Measurements from ENCODE around the gene SLC12A5. TPM values are rescaled to one million over a fixed set of nuclear protein-coding genes. Genes with fewer than 3 reads are reported as not detected.

SLC12A5 gene
- total RNA-seq, 1 donor from 2014 or later, result 1.2 TPM

DNA sequence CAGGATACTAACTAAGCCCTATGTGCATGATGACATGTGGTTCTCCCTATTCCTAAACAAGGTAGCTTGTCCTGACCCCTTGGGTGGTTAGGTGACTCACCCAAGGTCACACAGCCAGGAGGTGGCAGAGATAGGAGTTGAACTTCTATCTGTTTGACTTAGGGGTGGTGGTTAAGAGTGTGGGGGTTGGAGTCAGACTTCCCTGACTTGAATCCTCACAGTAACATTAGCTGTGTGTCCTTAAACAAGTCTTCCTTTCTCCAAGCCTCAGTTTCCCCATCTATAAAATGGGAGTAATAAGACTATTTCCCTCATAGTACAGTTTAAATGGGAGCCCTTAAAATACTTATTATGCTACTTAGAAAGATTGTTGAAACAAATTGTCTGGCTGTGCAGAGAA is 21.9 kb downstream of the SLC12A5 start:
- Histone ChIP-seq H3K27me3 (ENCODE audit: low read depth) (peaks cover 17% of the 10 kb centered on the region), H3K4me1 (no peaks in the 10 kb centered on the region), H3K9me3 (no peaks in the 10 kb centered on the region), H3K36me3 (no peaks in the 10 kb centered on the region), H3K4me3 (no peak overlapping the region), H3K27ac (no peak overlapping the region)
- intact Hi-C loops (cut with DNase I), result no loop called here
- DNase-seq (no peak), ATAC-seq (no peak)
- TF ChIP-seq, protein P1, sequence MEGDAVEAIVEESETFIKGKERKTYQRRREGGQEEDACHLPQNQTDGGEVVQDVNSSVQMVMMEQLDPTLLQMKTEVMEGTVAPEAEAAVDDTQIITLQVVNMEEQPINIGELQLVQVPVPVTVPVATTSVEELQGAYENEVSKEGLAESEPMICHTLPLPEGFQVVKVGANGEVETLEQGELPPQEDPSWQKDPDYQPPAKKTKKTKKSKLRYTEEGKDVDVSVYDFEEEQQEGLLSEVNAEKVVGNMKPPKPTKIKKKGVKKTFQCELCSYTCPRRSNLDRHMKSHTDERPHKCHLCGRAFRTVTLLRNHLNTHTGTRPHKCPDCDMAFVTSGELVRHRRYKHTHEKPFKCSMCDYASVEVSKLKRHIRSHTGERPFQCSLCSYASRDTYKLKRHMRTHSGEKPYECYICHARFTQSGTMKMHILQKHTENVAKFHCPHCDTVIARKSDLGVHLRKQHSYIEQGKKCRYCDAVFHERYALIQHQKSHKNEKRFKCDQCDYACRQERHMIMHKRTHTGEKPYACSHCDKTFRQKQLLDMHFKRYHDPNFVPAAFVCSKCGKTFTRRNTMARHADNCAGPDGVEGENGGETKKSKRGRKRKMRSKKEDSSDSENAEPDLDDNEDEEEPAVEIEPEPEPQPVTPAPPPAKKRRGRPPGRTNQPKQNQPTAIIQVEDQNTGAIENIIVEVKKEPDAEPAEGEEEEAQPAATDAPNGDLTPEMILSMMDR (IDR thresholded peaks at IDR 0.05), result no peak

DNA sequence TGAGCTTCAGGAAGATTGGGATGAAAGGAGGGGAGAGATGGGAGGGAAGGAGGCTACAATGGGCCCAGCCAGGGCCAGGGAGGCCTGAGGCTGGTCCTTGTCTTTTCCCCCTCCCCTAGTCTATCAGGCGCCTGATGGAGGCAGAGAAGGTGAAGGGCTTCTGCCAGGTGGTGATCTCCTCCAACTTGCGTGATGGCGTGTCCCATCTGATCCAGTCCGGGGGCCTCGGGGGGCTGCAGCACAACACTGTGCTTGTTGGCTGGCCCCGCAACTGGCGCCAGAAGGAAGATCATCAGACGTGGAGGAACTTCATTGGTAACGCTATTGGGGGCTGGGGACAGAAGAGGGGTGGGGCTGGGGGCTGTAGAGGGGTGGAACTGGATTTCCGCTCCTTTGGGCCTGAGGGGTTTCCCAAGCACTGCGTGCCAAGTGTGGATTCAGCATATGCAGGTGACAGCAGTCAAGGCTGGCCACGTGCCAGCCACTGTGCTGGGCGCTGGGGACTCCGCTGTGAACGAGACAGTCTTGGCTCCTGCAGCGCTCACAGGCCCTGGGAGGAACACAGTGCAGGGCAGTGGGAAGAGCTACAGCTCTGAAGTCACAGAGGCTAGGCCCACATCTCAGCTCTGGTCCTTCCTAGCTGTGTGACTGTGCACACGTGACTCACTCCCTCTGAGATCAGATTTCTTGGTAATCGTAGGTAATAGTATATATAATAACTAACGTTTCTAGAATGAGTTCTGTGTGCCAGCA is 22.7 kb downstream of the SLC12A5 start:
- Histone ChIP-seq H3K9me3 (no peaks in the 10 kb centered on the region), H3K36me3 (no peaks in the 10 kb centered on the region), H3K4me3 (no peak overlapping the region), H3K4me1 (no peaks in the 10 kb centered on the region), H3K27ac (no peak overlapping the region), H3K27me3 (ENCODE audit: low read depth) (peaks cover 24% of the 10 kb centered on the region)
- TF ChIP-seq, protein P1 (IDR thresholded peaks at IDR 0.05), result no peak
- intact Hi-C loops (cut with DNase I), result no loop called here
- no peak for ATAC-seq
- no peak for DNase-seq

DNA sequence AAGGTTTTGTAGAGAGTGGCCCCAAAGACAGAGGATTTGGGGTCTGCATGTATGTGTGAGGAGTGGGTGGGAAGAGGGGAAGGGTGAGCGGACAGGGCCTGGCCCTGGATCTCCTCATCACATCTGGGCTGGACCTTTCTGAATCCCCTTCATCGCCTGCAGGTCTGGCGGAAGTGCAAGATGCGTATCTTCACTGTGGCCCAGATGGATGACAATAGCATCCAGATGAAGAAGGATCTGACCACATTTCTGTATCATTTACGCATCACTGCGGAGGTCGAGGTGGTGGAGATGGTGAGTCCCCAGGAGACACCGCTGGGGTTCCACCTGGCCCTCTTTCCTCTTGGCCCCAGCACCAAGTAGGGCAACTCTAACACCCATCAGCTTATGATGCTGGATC is 24.4 kb downstream of the SLC12A5 start:
- Histone ChIP-seq H3K9me3 (no peaks in the 10 kb centered on the region), H3K27me3 (ENCODE audit: low read depth) (peaks cover 35% of the 10 kb centered on the region), H3K4me3 (no peak overlapping the region), H3K27ac (no peak overlapping the region), H3K36me3 (no peaks in the 10 kb centered on the region), H3K4me1 (peaks cover 15% of the 10 kb centered on the region)
- intact Hi-C loops (cut with DNase I), result no loop called here
- no peak for ATAC-seq
- TF ChIP-seq, protein P1 (IDR thresholded peaks at IDR 0.05), result no peak
- no peak for DNase-seq

DNA sequence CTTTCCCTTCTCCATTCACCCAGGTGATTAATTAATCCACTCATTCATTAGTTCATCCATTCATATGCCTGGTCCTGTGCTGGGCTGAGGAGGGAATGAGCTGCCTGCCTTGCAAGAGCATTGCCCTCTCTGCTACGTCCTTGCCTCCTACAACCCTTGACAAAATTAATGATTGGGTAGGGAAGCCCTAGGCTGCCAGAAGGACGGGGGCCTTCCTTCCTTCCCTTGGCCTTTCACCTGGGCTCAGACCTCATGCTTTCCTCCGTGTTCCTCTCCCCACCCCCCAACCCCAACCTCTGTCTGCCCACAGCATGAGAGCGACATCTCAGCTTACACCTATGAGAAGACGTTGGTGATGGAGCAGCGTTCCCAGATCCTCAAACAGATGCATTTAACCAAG is 25.6 kb downstream of the SLC12A5 start:
- Histone ChIP-seq H3K27me3 (ENCODE audit: low read depth) (peaks cover 39% of the 10 kb centered on the region), H3K9me3 (no peaks in the 10 kb centered on the region), H3K27ac (no peak overlapping the region), H3K4me3 (no peak overlapping the region), H3K4me1 (peaks cover 27% of the 10 kb centered on the region), H3K36me3 (no peaks in the 10 kb centered on the region)
- ATAC-seq, result no peak
- DNase-seq, result no peak
- intact Hi-C loops (cut with DNase I), result no loop called here
- TF ChIP-seq, protein P1 (IDR thresholded peaks at IDR 0.05), result no peak

DNA sequence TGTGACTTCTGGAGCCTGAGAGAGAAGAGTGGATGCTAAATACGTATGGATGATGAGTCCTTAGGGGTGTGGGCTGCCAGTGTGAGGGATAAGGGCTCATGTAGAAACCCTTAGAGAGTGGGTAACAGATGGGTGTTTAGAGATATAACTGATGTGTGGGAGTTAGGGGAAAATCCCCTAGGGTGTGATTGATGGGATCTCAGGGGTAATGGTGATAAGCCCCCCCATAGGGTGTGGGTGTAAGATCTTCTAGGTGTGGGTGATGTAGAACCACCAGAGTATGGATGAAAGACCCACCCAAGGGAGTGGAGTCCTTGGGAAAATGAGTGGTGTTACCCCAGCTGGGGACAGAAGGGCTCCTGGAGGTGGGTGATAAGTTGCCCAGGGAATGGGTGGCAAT is 26.3 kb downstream of the SLC12A5 start:
- DNase-seq, result no peak
- no peak overlapping the region for H3K4me3 ChIP-seq
- H3K27me3 ChIP-seq (ENCODE audit: low read depth), result peaks cover 35% of the 10 kb centered on the region
- no peaks in the 10 kb centered on the region for H3K9me3 ChIP-seq
- H3K36me3 ChIP-seq, result peaks cover 4% of the 10 kb centered on the region
- TF ChIP-seq, protein P1 (IDR thresholded peaks at IDR 0.05), result no peak
- no peak for ATAC-seq
- peaks cover 34% of the 10 kb centered on the region for H3K4me1 ChIP-seq
- no peak overlapping the region for H3K27ac ChIP-seq
- intact Hi-C loops (cut with DNase I), result no loop called here

Data from lower lobe of right lung (tissue), 2 donors.